ENCODE data around the gene KIF5B.

Gene KIF5B

DNA sequence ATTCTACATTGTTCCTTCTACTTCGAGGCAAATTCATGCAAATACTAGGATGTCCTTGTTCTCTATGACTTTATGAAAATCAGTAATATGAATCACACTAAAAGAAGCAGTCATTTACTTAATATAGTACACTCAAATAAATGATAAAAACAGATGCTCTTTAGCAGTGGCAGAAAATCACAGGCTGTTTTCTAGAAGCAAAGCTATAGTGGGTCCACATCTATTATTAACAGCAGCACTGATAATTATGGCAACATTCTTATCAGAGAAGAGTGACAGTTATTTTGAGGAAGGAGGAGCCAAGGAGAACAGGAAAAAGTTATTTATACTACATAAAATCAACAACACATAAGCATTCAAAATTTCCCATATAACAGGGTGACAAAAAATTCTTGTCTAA is 16.5 kb downstream of the KIF5B start:
- no peak for TF ChIP-seq CTCF (IDR thresholded peaks at IDR 0.05; ENCODE audit: extremely low read depth, insufficient read depth, missing control alignments)
- in situ Hi-C loops (cut with MboI; ENCODE audit: low pct_unique_long_range_greater_than_20kb, low sequenced_read_pairs, unreplicated experiment) = no loop called here
- no peak for DNase-seq (ENCODE audit: low spot score)

GRCh38 chr10:32038777-32039176 is 17.4 kb downstream of the KIF5B start:
- DNase-seq (ENCODE audit: low spot score) = no peak
- in situ Hi-C loops (cut with MboI; ENCODE audit: low pct_unique_long_range_greater_than_20kb, low sequenced_read_pairs, unreplicated experiment) = no loop called here
- TF ChIP-seq CTCF (IDR thresholded peaks at IDR 0.05; ENCODE audit: extremely low read depth, insufficient read depth, missing control alignments) = no peak

DNA sequence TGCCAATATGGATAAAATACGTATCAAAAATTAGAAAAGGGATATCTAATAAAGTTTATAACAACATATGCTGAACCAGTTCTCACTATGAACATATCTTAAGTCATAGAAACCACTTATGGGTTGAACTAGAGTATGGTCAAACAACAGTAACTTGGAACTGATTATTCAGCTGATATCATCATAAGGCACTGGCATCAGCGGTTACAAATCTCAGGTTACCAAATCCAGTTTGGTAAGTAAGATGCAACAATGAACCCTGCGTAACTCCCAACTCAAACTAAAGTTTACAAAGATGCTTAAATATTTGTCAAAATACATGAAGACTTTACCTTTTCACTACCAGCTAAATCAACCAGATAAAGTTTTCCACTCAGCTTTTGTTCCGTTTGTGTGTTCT is 19.3 kb downstream of the KIF5B start:
- in situ Hi-C loops (cut with MboI; ENCODE audit: low pct_unique_long_range_greater_than_20kb, low sequenced_read_pairs, unreplicated experiment) = no loop called here
- no peak for DNase-seq (ENCODE audit: low spot score)
- no peak for TF ChIP-seq CTCF (IDR thresholded peaks at IDR 0.05; ENCODE audit: extremely low read depth, insufficient read depth, missing control alignments)

GRCh38 chr10:32035038-32035437 is 21.2 kb downstream of the KIF5B start:
- in situ Hi-C loops (cut with MboI; ENCODE audit: low pct_unique_long_range_greater_than_20kb, low sequenced_read_pairs, unreplicated experiment) = no loop called here
- no peak for TF ChIP-seq CTCF (IDR thresholded peaks at IDR 0.05; ENCODE audit: extremely low read depth, insufficient read depth, missing control alignments)
- no peak for DNase-seq (ENCODE audit: low spot score)

- in situ Hi-C loops (cut with MboI; ENCODE audit: low pct_unique_long_range_greater_than_20kb, low sequenced_read_pairs, unreplicated experiment) = no loop called here
Observed at GRCh38 chr10:32033171-32033570, 23.1 kb downstream of the KIF5B start.

GRCh38 chr10:32031920-32032319 is 24.3 kb downstream of the KIF5B start:
- DNase-seq (ENCODE audit: low spot score) = no peak
- no peak for TF ChIP-seq CTCF (IDR thresholded peaks at IDR 0.05; ENCODE audit: extremely low read depth, insufficient read depth, missing control alignments)
- in situ Hi-C loops (cut with MboI; ENCODE audit: low pct_unique_long_range_greater_than_20kb, low sequenced_read_pairs, unreplicated experiment) = no loop called here

More at GRCh38 chr10:32033171-32033570, 23.1 kb downstream of the KIF5B start:
- DNase-seq (ENCODE audit: low spot score) = no peak
- no peak for TF ChIP-seq CTCF (IDR thresholded peaks at IDR 0.05; ENCODE audit: extremely low read depth, insufficient read depth, missing control alignments)

- in situ Hi-C loops (cut with MboI; ENCODE audit: low pct_unique_long_range_greater_than_20kb, low sequenced_read_pairs, unreplicated experiment) = no loop called here
- DNase-seq (ENCODE audit: low spot score) = no peak
- TF ChIP-seq CTCF (IDR thresholded peaks at IDR 0.05; ENCODE audit: extremely low read depth, insufficient read depth, missing control alignments) = no peak
Observed at GRCh38 chr10:32031424-32031823, 24.8 kb downstream of the KIF5B start.
